Pulmonary artery endothelial cell (primary cell): ENCODE measurements around the gene SWAP70. TPM values are rescaled to one million over a fixed set of nuclear protein-coding genes. Genes with fewer than 3 reads are reported as not detected.
"Not testable (repeated sequence)": the region's sequence is repeated elsewhere in the genome, so short reads cannot be mapped to it uniquely, and the experiment has no call there.

Experiments
- DNase-seq: peaks from one replicate; pipeline ENCODE4 v3.0.0-alpha.2; 2011; ENCODE audit warnings: low read depth, low spot score
- total RNA-seq: library from RNA; depleted of rRNA; stranded (reverse); fragments of >200 nt; gene quantifications from 2 replicates; pipeline ENCODE4 v1.2.3, GENCODE V29; 2014

The SWAP70 gene
- total RNA-seq, 1 donor from 2014 or later: 132 TPM

- no peak for DNase-seq
Measured at GRCh38 chr11:9691865-9692264, 28.0 kb downstream of the SWAP70 start.

DNA sequence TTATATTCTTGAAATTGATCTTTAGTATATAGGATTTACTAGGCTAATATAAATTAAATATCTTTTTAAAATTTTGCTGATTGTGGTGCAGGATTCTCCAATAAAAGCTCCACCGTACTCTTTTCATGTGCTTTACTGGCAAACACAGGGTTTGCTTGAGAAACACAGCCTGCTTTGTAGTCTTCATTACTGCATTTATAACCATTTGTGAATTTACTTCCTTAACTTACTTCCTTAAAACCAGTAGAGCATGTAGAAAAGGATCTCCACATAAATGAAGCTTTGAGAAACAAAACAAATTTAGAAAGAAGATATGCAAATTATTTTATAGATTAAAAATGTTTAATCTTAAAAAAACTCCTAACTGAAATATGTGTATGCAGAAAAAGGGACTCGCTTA, 28.8 kb downstream of the SWAP70 start:
- DNase-seq: no peak

- DNase-seq: no peak
Measured at GRCh38 chr11:9693801-9694553, 30.1 kb downstream of the SWAP70 start.

GRCh38 chr11:9695228-9695627, 31.4 kb downstream of the SWAP70 start:
- not testable (repeated sequence) for DNase-seq

DNA sequence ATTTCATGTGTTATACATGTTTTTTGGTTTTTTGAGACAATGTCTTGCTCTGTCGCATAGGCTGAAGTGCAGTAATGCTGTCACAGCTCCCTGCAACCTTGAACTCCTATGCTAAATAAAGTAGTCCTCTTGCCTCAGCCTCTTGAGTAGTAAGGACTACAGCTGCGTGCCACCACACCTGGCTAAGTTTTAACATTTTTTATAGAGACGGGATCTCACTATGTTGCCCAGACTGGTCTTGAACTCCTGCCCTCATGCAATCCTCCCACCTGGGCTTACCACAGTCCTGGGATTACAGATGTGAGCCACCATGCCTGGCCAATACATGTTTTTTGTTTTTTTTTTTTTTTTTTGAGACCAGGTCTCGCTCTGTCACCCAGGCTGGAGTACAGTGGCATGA, 33.9 kb downstream of the SWAP70 start:
- no peak for DNase-seq

DNA sequence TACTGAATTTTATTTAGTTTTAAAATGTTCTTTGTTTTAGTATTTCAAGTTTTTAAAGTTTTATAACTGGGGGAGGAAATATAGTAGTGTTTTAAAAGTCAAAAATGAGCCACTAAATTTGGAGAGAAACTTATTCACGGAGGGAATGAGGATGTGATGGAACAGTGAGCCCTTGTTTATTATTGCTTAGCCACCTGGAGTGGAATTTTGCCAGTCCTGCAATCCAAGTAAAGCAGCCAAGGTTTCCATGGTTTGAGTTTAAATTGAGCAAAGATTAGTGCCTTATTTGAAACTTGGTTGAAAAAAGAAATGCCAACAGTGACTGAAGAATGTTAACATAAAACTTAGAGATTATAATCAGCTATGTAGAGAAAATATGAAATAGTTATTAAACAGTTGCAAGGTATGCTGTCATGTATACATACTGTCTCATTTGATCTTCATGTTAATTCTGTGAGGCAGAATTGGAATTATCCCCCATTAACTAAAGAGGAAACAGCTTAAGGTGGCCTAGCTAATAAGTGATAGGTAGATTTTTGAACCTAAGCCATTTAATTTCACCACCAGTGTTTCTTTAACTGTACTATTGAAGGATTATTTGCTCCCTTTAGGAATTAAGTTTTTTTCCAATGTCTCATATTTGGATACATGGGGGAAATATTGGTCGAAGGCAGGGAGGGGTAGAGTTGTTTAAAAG, 36.4 kb downstream of the SWAP70 start:
- no peak for DNase-seq

DNA sequence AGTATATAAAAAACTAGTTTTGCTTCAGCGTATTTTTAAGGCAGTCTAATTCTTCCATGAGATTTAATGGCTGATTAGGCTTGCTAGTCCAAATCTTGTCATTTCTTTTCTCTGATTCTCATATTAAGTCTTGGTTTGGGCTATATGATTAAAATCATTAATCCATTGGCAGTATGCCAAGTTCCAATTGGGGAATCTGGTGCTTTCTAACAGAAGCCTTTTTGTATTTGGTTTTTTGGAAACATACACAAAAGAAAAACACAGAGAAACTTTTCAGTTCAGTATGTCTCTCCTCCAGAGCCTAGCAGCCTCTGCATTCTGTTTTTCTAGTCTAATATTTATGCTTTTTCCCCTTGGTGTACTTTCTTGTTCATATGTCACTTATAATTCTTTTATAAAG, 37.9 kb downstream of the SWAP70 start:
- DNase-seq: no peak

- peak; percentile 66 for DNase-seq
Measured at GRCh38 chr11:9703280-9703679, 39.4 kb downstream of the SWAP70 start.

DNA sequence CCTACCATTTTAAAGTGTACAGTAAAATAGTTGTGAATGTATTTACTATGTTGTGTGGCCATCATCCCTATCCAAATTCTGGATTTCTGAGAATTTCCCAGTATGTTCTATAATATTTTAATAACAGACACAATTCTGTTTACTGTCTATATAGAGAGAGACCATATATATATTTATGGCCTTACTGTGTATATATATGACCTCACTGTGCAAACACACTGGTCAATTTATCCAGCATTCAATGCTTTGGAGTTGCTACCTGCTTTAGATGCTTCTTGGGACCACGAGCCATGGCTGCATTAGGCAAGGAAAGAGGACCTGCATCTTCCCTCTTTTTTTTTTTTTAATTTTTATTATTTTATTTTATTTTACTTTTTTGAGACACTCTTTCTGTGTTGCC, 40.2 kb downstream of the SWAP70 start:
- DNase-seq: no peak

- DNase-seq: no peak
Measured at GRCh38 chr11:9704620-9705019, 40.7 kb downstream of the SWAP70 start.

DNA sequence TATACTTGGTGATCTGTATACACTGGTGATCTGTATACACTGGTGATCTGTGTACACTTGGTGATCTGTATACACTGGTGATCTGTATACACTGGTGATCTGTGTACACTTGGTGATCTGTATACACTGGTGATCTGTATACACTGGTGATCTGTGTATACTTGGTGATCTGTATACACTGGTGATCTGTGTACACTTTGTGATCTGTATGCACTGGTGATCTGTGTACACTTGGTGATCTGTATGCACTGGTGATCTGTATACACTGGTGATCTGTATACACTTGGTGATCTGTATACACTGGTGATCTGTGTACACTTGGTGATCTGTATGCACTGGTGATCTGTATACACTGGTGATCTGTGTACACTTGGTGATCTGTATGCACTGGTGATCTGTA, 41.5 kb downstream of the SWAP70 start:
- DNase-seq: not testable (repeated sequence)

DNA sequence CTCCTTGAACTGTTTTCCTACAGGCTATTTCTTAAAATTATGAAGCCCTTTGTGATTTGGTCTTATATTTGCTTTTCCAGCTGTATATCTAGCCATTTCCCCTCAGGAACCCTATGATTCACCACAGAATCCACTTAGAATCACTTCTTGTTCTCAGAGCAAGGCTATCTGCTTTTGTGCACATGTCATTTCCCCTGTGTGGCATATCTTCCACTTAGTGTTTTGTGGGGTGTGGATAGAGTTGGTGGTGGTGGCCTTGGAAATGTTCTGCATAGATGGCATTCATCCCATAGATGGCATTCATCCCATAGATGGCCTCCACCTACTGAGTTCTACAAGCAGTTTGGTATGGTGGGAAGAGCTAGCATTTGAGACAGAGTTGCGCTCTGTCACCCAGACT, 44.7 kb downstream of the SWAP70 start:
- DNase-seq: peak; percentile 64

DNA sequence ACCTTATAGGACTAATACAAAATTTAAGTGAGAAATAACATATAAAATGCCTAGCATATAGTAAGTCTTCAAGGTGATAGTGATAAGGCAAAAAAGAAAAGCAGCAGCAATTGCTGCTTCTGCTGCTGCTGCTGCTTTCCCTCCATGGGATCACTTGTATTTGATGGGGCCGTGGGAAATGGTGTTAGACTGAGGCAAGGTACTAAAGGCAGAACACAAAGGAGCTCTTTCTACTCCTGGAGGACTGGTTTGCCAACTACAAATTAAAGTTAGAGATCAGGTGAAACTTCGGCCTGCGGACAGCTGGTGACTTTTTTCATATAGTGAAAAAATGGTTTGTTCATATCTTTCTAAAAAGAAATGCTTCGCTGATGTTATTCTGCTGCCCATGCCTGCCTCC, 46.3 kb downstream of the SWAP70 start:
- DNase-seq: no peak

DNA sequence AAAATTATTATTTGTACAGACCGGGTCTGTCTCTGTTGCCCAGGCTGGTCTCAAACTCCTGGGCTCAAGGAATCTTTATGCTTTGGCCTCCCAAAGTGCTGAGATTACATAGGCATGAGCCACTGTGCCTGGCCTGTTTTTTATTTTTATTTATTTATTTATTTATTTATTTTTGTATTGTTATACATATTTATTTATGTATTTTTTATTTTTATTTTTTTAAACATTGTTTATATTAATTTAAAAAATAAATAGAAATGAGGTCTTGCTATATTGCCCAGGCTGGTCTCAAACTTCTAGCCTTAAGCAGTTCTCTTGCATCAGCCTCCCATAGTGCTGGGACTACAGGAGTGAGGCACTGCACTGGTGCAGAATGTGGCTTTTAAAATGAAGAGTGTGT, 47.0 kb downstream of the SWAP70 start:
- no peak for DNase-seq

- DNase-seq: no peak
Measured at GRCh38 chr11:9711454-9712307, 47.8 kb downstream of the SWAP70 start.

- no peak for DNase-seq
Measured at GRCh38 chr11:9714272-9714940, 50.5 kb downstream of the SWAP70 start.

GRCh38 chr11:9716275-9717039, 52.6 kb downstream of the SWAP70 start:
- DNase-seq: peak; percentile 95

GRCh38 chr11:9717040-9717357, 53.1 kb downstream of the SWAP70 start:
- DNase-seq: no peak

DNA sequence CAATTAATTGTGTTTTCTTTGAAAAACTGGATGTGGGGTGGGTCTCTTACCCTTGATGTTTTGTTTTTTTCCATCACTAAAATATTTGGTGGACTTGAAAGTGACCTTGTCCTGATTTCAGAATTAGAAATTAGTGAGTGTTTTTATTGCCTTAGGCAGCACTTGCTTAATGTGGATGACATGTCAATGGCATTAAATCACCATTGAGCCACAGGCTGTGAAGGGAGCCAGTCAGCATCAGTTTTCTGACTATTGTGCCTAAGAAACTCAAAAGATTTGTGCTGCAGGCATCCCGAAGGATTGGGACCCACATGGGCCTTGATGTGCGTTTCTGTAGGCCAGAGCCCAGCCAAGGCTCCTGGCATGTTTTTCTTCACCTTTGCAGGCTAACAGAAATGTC, 53.8 kb downstream of the SWAP70 start:
- DNase-seq: no peak

DNA sequence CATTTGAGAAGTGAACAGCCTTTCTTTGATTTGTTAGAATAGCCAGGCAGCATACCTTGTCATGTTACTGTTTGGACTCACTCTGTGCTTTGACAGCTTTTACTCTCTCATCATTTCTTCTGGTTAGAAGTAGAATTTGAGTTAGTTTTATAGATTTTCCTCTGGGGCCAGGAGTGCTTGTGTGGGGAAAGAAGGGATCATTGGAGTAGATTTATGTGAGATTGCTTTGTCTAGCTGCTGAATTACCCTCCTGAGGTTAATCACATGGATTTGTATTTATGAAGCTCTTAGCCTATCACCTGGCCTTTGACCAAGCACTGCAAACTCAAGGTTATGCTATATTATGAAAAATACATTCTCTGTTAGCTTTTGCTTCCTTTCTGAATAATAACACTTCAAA, 54.3 kb downstream of the SWAP70 start:
- DNase-seq: no peak
